Activated CD4-positive, alpha-beta T cell treated with anti-CD3 and anti-CD28 coated beads for 36 hours (primary cell): ENCODE measurements around the gene NEU4. TPM values are rescaled to one million over a fixed set of nuclear protein-coding genes. Genes with fewer than 3 reads are reported as not detected.

Source experiments
- ATAC-seq: fragments of 200-7000 bp; cut with Tn5 transposase; one replicate; pipeline ENCODE4 v1.10.0; 2021; ENCODE audit warnings: mild to moderate bottlenecking, moderate library complexity
- CTCF ChIA-PET: fragments of 350-600 bp; sonication (Branson Sonifier 250); formaldehyde crosslinking; loops from one replicate; lab custom pipeline; 2021; ENCODE audit warnings: antibody characterized with exemption; lab: Charles Lee
- POLR2A ChIA-PET: fragments of 350-600 bp; sonication (Branson Sonifier 250); formaldehyde crosslinking; loops from one replicate; lab custom pipeline; 2021; ENCODE audit warnings: antibody characterized with exemption, inconsistent platforms; lab: Charles Lee
- DNase-seq: peaks from one replicate; pipeline ENCODE4 v3.0.0-alpha.2; 2020
- H3K27ac Mint-ChIP-seq: one replicate; pipeline ENCODE4 v1.8.0; 2021; ENCODE audit warnings: mixed read lengths
- H3K27me3 Mint-ChIP-seq: one replicate; pipeline ENCODE4 v1.8.0; 2021; ENCODE audit warnings: mixed read lengths
- H3K36me3 Mint-ChIP-seq: one replicate; pipeline ENCODE4 v1.8.0; 2021; ENCODE audit warnings: low read depth, mixed read lengths
- H3K4me1 Mint-ChIP-seq: one replicate; pipeline ENCODE4 v1.8.0; 2021; ENCODE audit warnings: mixed read lengths
- H3K4me3 Mint-ChIP-seq: one replicate; pipeline ENCODE4 v1.8.0; 2021; ENCODE audit warnings: mild to moderate bottlenecking, moderate library complexity, mixed read lengths
- H3K9me3 Mint-ChIP-seq: one replicate; pipeline ENCODE4 v1.8.0; 2021; ENCODE audit warnings: low read depth, mixed read lengths
- intact Hi-C, 2 experiments: fragments of 100-400 bp; cut with DNase I in 1 of 2; cut with micrococcal nuclease in 1 of 2; formaldehyde crosslinking; loops; one replicate each; pipeline versions ENCODE4 v1.14.2 to v1.15.1; 2022 to 2024; cut with DNase I, micrococcal nuclease
- total RNA-seq, 2 experiments: library from RNA; stranded (reverse); gene quantifications; one replicate each; pipeline ENCODE4 v1.2.3, GENCODE V29; 2021

NEU4 gene
- total RNA-seq, 2 experiments from 2014 or later, result 0.76 to 0.89 TPM

GRCh38 chr2:241844066-241844728, 35.2 kb downstream of the NEU4 start:
- peak; percentile 95 for DNase-seq
- intact Hi-C loops, result loop anchor here in 1 of 2 experiments (1.0 to 5.0 kb wide), 8 partner anchors 15 to 402 kb away; partner anchors contain the start of genes D2HGDH and DTYMK
- Mint-ChIP-seq H3K36me3 (peaks cover 6% of the 10 kb centered on the region), H3K4me1 (peaks cover 36% of the 10 kb centered on the region), H3K27me3 (no peaks in the 10 kb centered on the region), H3K4me3 (peak overlapping the region; percentile 67), H3K27ac (peak overlapping the region; percentile 85), H3K9me3 (no peaks in the 10 kb centered on the region)
- ATAC-seq, result peak; percentile 82
- ChIA-PET CTCF (interaction anchor here (0.8 to 2.0 kb wide), 6 partner anchors 10 to 156 kb away, joined by 3 to 6 read pairs (median 4); no protein-coding TSS in a partner anchor), POLR2A (interaction anchor here (0.6 to 1.4 kb wide), 6 partner anchors 15 to 146 kb away, joined by 3 to 13 read pairs (median 4); no protein-coding TSS in a partner anchor)

GRCh38 chr2:241844831-241845578, 36.0 kb downstream of the NEU4 start:
- DNase-seq, result peak; percentile 29
- peaks cover 36% of the 10 kb centered on the region for H3K4me1 Mint-ChIP-seq
- CTCF ChIA-PET, result interaction anchor here (0.7 to 2.0 kb wide), 8 partner anchors 9 to 1769 kb away, joined by 3 to 6 read pairs (median 4); no protein-coding TSS in a partner anchor
- no peaks in the 10 kb centered on the region for H3K9me3 Mint-ChIP-seq
- H3K27me3 Mint-ChIP-seq, result no peaks in the 10 kb centered on the region
- H3K27ac Mint-ChIP-seq, result peak overlapping the region; percentile 85
- no peak for ATAC-seq
- peak overlapping the region; percentile 67 for H3K4me3 Mint-ChIP-seq
- POLR2A ChIA-PET, result interaction anchor here (0.6 to 1.4 kb wide), 8 partner anchors 14 to 147 kb away, joined by 3 to 13 read pairs (median 4); no protein-coding TSS in a partner anchor
- intact Hi-C loops, result loop anchor here in 1 of 2 experiments (1.0 to 5.0 kb wide), 8 partner anchors 14 to 403 kb away; partner anchors contain the start of genes D2HGDH and DTYMK
- H3K36me3 Mint-ChIP-seq, result peaks cover 6% of the 10 kb centered on the region

- ChIA-PET CTCF (interaction anchor here (0.9 to 1.5 kb wide), 3 partner anchors 11 to 22 kb away, joined by 3 to 4 read pairs (median 3); no protein-coding TSS in a partner anchor), POLR2A (no interaction called here)
- DNase-seq (peak; percentile 11), ATAC-seq (no peak)
- Mint-ChIP-seq H3K9me3 (no peaks in the 10 kb centered on the region), H3K36me3 (peaks cover 12% of the 10 kb centered on the region), H3K4me3 (peak overlapping the region; percentile 67), H3K4me1 (peaks cover 36% of the 10 kb centered on the region), H3K27ac (peak overlapping the region; percentile 92), H3K27me3 (no peaks in the 10 kb centered on the region)
- intact Hi-C loops, result loop anchor here in 1 of 2 experiments (1.0 kb wide), 1 partner anchor 13 kb away; no protein-coding TSS in a partner anchor
Measured at GRCh38 chr2:241846406-241846805, 37.4 kb downstream of the NEU4 start.

- H3K4me3 Mint-ChIP-seq, result no peak overlapping the region
- ATAC-seq (no peak), DNase-seq (no peak)
- ChIA-PET POLR2A (no interaction called here), CTCF (no interaction called here)
- peaks cover 14% of the 10 kb centered on the region for H3K36me3 Mint-ChIP-seq
- intact Hi-C loops, result loop anchor here in 1 of 2 experiments (1.0 kb wide), 1 partner anchor 25 kb away; no protein-coding TSS in a partner anchor
- H3K9me3 Mint-ChIP-seq, result no peaks in the 10 kb centered on the region
- no peaks in the 10 kb centered on the region for H3K27me3 Mint-ChIP-seq
- peaks cover 24% of the 10 kb centered on the region for H3K4me1 Mint-ChIP-seq
- H3K27ac Mint-ChIP-seq, result no peak overlapping the region
Measured at GRCh38 chr2:241848761-241849615, 40.0 kb downstream of the NEU4 start.

GRCh38 chr2:241849616-241850543, 40.9 kb downstream of the NEU4 start:
- intact Hi-C loops, result loop anchor here in 1 of 2 experiments (1.0 kb wide), 1 partner anchor 26 kb away; no protein-coding TSS in a partner anchor
- ChIA-PET POLR2A (no interaction called here), CTCF (interaction anchor here (0.6 kb wide), 1 partner anchor 326 kb away, joined by 3 read pairs; no protein-coding TSS in a partner anchor)
- no peaks in the 10 kb centered on the region for H3K9me3 Mint-ChIP-seq
- peaks cover 19% of the 10 kb centered on the region for H3K4me1 Mint-ChIP-seq
- peaks cover 14% of the 10 kb centered on the region for H3K36me3 Mint-ChIP-seq
- no peak overlapping the region for H3K4me3 Mint-ChIP-seq
- ATAC-seq, result no peak
- peak; percentile 7 for DNase-seq
- H3K27ac Mint-ChIP-seq, result no peak overlapping the region
- no peaks in the 10 kb centered on the region for H3K27me3 Mint-ChIP-seq

- Mint-ChIP-seq H3K4me1 (peaks cover 12% of the 10 kb centered on the region), H3K9me3 (no peaks in the 10 kb centered on the region), H3K27me3 (no peaks in the 10 kb centered on the region), H3K36me3 (peaks cover 14% of the 10 kb centered on the region), H3K27ac (no peak overlapping the region), H3K4me3 (no peak overlapping the region)
- POLR2A ChIA-PET, result no interaction called here
- DNase-seq (peak; percentile 14), ATAC-seq (no peak)
- intact Hi-C loops, result no loop called here
- CTCF ChIA-PET, result interaction anchor here (0.6 kb wide), 1 partner anchor 327 kb away, joined by 3 read pairs; no protein-coding TSS in a partner anchor
Measured at GRCh38 chr2:241850544-241851324, 41.7 kb downstream of the NEU4 start.

- Mint-ChIP-seq H3K4me1 (peaks cover 9% of the 10 kb centered on the region), H3K4me3 (no peak overlapping the region), H3K36me3 (peaks cover 14% of the 10 kb centered on the region), H3K9me3 (no peaks in the 10 kb centered on the region), H3K27me3 (no peaks in the 10 kb centered on the region), H3K27ac (no peak overlapping the region)
- ChIA-PET POLR2A (no interaction called here), CTCF (no interaction called here)
- intact Hi-C loops, result no loop called here
- DNase-seq (no peak), ATAC-seq (no peak)
Measured at GRCh38 chr2:241851325-241852115, 42.5 kb downstream of the NEU4 start.

GRCh38 chr2:241852116-241852980, 43.4 kb downstream of the NEU4 start:
- intact Hi-C loops, result no loop called here
- ChIA-PET POLR2A (no interaction called here), CTCF (interaction anchor here (0.9 kb wide), 1 partner anchor 26 kb away, joined by 3 read pairs; no protein-coding TSS in a partner anchor)
- ATAC-seq (no peak), DNase-seq (no peak)
- H3K4me3 Mint-ChIP-seq, result no peak overlapping the region
- peak overlapping the region; percentile 55 for H3K27ac Mint-ChIP-seq
- H3K27me3 Mint-ChIP-seq, result no peaks in the 10 kb centered on the region
- H3K36me3 Mint-ChIP-seq, result peaks cover 16% of the 10 kb centered on the region
- peaks cover 11% of the 10 kb centered on the region for H3K4me1 Mint-ChIP-seq
- H3K9me3 Mint-ChIP-seq, result no peaks in the 10 kb centered on the region
